HL-60/S4 treated with phorbol 12-myristate 13-acetate at 8.2 ng/mL for 4 days and 3 days (cell line): ENCODE data around the gene FANCD2.
"Not testable (repeated sequence)": the region's sequence is repeated elsewhere in the genome, so short reads cannot be mapped to it uniquely, and the experiment has no call there.

Experiments
- in situ Hi-C: fragments of 300-500 bp; cut with MboI; formaldehyde crosslinking; loops from 2 replicates; pipeline ENCODE4 v1.15.0; 2022; ENCODE audit warnings: low sequenced_read_pairs

Gene FANCD2

DNA sequence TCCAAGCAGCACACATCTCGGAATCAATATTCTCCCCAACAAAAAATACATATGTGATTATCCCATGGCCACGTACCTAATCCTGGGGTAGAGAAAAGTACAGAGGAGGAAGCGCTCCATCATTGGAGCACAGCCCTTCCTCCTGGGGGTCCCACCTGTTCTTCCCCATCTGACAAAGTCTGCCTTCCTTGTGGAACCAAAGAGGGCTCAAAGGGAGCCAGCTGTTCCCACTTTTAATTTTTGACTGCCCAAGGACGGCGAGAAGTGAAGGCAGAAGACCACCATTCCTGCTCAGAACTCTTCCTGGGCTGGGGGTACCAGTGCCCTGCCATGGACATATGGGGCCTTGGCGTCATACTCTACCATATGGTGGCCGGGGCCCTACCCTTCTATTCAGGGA, 14.1 kb upstream of the FANCD2 start:
- in situ Hi-C loops, result no loop called here

DNA sequence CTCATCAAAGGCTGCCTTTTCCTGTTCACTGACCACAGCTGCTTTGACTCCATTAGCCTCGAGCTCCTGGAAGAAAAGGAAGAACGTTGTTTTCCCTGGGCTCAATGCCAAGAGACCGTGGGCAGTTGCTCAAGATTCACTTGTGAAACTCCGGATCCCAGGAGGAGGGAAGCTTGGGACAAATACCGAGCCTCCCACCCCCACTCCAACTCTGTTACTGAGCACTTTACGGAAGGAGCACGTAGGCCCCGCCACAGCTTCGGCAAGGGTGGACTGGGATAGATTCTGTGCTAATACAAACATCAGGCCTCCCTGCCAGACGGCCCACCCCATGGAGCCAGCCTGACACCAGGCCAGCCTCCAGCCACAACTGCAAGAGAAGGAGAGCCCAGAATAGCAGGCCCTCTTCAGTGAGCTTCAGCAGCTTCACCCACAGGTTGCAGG, 10.8 kb upstream of the FANCD2 start:
- in situ Hi-C loops, result no loop called here

- in situ Hi-C loops, result no loop called here
Observed at GRCh38 chr3:10017636-10018292, 8.5 kb upstream of the FANCD2 start.

GRCh38 chr3:10018806-10019205, 7.4 kb upstream of the FANCD2 start:
- in situ Hi-C loops, result not testable (repeated sequence)

DNA sequence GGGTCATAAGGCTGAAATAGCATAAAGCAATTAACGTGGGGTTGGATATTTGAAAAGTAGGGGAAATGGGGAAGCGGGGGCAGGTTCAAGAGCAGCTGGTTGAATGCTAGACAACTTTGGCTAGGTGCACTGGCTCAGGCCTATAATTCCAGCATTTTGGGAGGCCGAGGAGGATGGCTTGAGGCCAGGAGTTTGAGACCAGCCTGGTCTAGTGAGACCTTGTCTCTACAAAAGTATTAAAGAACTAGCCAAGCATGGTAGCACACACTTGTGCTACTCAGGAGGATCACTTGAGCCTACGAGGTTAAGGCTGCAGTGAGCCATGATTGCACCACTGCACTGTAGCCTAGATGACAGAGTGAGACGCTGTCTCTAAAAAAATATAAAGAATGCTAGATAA, 6.9 kb upstream of the FANCD2 start:
- in situ Hi-C loops, result no loop called here

- in situ Hi-C loops, result no loop called here
Observed at GRCh38 chr3:10021856-10022775, 4.1 kb upstream of the FANCD2 start.

- in situ Hi-C loops, result no loop called here
Observed at GRCh38 chr3:10023587-10024310, 2.5 kb upstream of the FANCD2 start.

- in situ Hi-C loops, result no loop called here
Observed at GRCh38 chr3:10025205-10026083, 793 bp upstream of the FANCD2 start.

DNA sequence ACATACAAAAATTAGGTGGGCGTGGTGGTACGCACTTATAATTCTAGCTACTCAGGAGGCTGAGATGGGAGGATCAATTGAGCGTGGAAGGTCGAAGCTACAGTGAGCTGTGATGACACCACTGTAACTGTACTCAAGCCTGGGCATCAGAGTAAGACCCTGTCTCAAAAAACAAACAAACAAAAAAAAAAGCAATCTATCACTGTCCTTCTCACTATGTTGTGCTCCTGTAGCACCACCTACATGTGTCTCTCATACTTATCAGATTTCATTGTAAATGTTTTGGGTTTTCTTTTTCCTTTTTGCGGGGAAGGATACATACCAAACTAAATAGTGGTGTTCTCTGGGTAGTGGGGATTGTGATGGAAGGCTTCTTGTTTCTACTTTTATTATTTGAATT, 14.8 kb downstream of the FANCD2 start:
- in situ Hi-C loops, result loop anchor here (10.0 kb wide), 1 partner anchor 1834 kb away; no protein-coding TSS in a partner anchor

DNA sequence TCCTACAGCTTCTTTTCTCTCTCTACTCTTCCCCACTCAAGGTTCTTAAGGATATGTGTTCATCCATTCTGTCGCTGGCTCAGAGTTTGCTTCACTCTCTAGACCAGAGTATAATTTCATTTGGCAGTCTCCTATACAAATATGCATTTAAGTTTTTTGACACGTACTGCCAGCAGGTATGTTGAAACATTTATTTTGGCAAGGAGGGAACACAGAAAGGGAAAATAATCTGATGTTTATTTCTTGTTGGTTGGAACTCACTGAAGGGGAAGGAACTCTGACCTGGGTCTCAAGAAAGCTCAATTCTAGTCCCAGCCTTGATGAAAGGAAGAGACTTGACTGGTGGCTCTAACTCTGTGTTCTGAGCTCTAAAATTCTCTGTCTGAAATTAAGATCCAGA, 21.6 kb downstream of the FANCD2 start:
- in situ Hi-C loops, result loop anchor here (10.0 kb wide), 1 partner anchor 1827 kb away; no protein-coding TSS in a partner anchor

- in situ Hi-C loops, result not testable (repeated sequence)
Observed at GRCh38 chr3:10053054-10053453, 26.8 kb downstream of the FANCD2 start.

GRCh38 chr3:10055097-10055496, 28.9 kb downstream of the FANCD2 start:
- in situ Hi-C loops, result no loop called here

- in situ Hi-C loops, result not testable (repeated sequence)
Observed at GRCh38 chr3:10070077-10070476, 43.8 kb downstream of the FANCD2 start.

- in situ Hi-C loops, result no loop called here
Observed at GRCh38 chr3:10074666-10075065, 48.4 kb downstream of the FANCD2 start.

GRCh38 chr3:10081871-10082270, 55.6 kb downstream of the FANCD2 start:
- in situ Hi-C loops, result no loop called here

- in situ Hi-C loops, result no loop called here
Observed at GRCh38 chr3:10085738-10086137, 59.5 kb downstream of the FANCD2 start.

- in situ Hi-C loops, result no loop called here
Observed at GRCh38 chr3:10088256-10088655, 62.0 kb downstream of the FANCD2 start.

- in situ Hi-C loops, result no loop called here
Observed at GRCh38 chr3:10090179-10090578, 63.9 kb downstream of the FANCD2 start.

- in situ Hi-C loops, result not testable (repeated sequence)
Observed at GRCh38 chr3:10090774-10091173, 64.5 kb downstream of the FANCD2 start.

- in situ Hi-C loops, result not testable (repeated sequence)
Observed at GRCh38 chr3:10091387-10091786, 65.2 kb downstream of the FANCD2 start.
